Stimulated activated CD4-positive, alpha-beta T cell treated with anti-CD3 and anti-CD28 coated beads, Interleukin-1b, Interleukin-23, amount 100 ng/mL, for 4 hours (primary cell): ENCODE data around the gene PRICKLE1.

Experiments used
- DNase-seq, 2 donors: peaks; one replicate each; pipeline ENCODE4 v3.0.0-alpha.2; 2020; ENCODE audit warnings: low read depth in 2 of 2

The PRICKLE1 gene

DNA sequence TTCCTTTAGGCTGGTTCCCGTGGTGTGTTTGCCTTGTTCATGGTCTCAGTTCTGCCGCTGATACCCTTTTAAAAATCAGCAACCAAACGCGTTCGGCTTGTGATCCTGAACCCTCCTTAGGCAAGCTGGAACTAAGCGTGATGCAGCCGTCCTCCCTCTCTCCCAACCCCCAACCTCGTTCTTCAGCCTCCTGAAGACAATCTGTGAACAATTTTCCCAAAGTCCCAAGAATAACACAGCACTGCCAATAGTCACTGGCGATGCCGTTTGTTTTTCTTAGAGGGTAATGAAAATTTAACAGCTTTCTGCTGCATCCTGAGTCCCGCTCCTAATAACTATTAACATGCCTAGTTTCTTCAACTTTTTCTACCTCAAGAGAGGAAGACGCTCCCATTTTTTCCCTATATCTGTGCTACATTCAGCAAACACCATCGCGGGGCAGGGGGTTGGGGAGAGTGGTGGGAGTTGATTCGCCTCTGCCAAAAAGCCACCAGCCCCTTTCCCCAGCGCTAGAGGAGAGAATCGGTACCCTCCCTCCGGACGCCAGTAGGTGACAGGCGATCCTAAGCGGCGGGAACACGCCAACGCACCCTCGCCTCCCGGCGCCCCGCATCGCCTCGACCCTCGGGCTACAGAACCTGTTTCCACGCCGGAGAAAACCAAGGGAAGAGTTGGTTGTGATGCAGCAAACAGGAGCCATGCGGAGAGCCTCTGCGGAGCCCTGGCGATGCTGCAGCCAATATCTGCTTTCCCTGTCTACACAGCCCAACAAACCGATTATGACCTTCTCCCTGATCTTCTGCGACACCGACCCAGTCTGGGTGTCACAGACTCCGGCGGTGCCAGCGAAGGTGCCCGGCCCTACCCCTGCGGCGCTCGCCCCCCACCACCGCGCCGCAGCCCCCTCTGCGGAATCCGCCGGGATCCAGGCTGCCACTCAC, 752 bp downstream of the PRICKLE1 start:
- DNase-seq = no peak

DNA sequence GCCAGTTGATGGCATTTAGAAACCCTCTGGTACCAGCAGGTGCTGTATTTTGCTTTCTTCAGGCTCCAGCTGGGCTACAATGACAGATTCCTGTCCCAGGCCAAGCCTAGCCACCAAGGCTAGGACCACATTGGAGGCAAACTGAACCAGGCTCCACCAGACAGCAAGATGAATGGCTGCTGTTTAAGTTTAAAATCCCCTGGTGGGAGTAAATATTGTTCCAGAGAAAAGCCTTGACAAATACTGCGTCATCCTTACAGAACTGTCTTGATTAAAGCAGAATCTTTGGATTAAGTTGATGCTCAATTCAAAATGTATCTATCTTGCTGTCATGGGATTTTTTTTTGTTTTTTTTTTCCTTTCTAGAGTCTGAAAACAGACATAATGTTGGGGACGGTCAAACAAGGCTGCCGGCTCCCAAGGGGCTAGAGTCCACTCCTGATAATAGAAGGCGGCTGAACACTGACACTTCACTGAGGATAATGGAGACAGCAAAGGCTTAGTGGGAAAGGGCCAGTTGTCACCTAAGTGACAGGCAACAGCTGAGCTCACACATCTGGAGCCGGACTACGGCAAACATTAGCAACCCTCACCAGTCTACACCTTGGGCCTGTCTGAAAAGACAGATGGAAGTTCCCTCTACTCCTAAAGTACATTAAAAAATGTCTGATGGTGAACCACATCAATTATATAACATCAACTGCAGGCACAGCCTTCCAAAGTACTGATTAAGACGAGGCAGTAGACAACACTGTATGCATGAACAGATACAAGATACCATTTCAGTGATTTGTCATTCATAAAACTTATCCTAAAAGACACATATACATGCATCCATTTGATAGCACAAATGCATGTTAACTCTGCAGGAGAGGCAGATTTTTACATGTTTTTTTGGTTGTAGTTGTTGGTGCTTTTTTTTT, 1.7 kb downstream of the PRICKLE1 start:
- DNase-seq = no peak

DNA sequence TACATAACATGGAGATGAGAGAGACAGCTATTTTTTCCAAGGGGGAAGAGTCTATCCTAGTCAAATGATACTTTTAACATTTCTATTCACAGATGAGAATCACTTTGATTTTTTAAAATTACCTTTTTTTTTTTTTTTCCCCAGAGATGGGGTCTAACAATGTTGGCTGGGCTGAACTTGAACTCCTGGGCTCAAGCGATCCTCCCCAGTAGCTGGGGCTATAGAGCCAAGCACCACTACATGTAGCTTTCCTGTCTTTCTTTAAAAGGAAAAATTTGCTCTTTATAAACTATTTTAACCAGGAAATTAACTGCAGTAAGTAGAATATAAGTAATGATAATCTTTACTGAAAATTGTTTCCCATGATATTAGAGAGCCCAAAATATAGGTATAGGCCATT, 3.3 kb downstream of the PRICKLE1 start:
- DNase-seq = no peak

DNA sequence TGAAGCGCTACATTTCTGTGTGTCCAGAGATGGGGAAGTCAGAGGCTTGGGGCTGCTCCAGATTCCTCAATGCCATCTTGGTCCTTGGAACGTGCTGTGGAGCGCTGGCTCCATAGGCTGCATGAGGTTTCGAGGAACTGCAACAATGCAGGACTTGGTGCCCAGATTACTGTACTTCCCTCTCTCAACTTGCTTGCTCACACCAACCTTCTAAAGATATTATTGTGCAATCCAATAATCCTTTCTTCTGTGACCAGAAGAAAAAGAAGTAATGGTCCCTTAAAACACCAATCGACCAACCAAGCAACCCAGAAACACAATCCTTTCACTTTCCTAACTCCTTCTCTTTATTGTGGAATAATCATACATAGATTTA, 3.7 kb downstream of the PRICKLE1 start:
- DNase-seq = no peak

DNA sequence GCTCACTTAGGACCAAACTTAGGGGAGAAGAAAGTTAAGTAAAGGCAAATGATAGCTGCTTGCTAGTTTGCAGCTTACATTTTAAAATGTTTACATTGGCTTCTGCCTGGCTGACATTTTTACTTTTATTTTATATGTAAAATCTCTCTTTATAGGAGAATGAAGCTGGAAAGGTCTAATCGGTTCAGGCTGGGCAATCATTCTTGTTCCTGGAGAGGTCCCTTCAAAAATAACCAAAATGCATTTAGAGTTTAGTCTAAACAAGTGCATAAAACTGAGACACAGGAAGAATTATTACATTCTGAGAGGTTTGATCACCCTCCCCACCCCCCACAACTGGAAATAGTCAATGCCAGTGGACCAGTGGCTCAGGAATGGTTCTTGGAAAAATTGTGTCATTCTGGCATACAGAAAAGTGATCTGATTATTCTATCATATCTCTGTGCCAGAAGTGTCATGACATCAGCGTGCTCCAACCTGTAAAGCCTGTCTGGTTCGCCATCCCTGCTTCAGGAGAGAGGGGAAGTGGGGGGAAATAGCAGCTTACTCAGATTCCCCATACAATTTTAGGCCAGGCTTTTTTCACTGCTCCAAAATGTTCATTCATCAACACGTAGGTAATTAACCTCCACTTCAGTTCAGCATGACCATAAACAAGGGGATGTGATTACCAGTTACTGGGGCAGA, 4.2 kb downstream of the PRICKLE1 start:
- DNase-seq = no peak

DNA sequence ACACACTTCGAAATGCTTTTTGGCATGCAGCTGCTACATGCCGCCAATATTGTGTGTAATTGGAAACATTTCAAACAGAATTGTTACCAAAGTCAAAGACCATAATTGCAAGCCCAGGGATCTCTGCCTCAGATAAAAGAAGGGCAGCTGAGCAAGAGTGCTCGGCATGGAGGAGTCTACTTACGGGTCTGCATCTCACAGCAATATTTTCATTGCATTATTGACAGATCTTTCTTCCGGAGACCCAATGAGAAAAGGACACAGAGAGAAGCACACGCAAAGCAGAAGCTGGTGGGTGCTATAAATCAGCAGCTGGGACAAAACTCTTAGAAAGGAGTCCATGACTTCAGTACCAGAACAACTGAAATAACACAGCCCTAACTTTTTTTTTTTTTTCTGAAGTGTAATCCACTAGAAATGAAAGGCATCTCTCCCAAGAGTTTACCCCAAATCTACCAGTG, 4.9 kb downstream of the PRICKLE1 start:
- DNase-seq = no peak

DNA sequence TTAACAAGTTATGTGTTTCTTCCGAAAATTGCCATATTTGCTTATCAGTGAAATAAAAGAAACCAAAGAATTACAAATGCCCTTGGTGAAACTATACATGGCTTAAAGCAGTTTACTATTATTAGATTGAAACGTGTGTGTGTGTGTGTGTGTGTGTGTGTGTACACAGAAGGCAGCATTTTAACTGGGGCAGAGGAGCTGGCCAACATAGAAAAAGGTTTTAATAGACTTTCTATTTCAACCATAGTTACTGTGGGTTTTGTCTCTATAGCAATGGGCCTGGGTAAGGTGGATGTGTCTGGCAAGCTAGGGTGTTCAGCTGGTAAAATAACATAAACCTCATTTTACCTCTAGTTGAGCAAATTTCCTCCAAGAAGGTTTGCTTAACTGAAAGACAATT, 6.5 kb downstream of the PRICKLE1 start:
- no peak for DNase-seq

DNA sequence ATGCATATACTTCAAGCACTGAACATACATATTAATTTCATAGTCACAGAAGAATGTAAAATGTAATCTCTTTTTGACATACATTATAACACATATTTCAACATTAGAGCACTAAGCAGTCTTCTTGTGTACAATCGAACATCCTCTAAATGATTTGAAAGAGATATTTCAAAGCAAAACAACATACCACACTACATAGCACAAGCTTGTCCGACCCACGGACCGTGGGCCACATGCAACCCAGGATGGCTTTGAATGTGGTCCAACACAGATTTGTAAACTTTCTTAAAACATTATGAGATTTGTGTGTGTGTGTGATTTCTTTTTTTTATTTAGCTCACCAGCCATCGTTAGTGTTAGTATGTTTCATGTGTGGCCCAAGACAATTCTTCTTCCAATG, 7.0 kb downstream of the PRICKLE1 start:
- DNase-seq = no peak

DNA sequence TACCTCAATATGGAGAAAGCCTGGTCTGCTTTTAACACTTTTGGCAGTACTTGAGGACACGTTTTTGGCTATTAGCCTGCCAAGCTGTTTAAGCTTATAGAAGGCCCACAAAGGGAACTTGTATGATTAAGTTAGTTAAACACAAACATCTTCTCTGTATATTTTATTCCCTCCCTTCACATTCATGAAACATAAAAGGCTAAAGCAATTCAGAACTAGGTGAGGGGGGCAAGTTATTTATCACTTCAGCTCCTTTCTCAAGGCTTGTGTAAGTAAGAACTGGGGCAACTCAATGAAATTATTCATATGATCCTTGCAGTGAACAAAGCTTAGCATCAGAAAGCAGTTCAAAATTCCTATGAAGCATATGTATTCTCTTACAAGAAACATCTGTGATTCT, 7.5 kb downstream of the PRICKLE1 start:
- DNase-seq = no peak

DNA sequence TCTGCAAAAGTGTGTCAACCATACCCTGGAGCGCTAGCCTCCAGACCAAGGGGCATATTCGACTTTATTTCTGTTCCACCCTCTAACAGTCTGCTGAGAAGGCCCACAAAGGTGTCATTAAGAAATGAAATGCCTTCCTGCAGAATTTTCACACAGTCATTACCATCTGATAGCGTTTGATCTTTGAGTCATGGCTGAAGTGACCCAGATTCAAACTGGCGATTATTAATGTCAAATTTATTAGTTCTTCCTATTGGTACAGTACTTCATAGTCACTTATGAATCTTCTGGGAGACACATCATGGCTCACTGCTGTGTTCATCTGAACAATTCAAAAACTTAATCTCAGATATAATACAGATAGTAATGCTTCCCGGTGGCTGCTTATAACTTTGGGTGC, 13.2 kb downstream of the PRICKLE1 start:
- no peak for DNase-seq

DNA sequence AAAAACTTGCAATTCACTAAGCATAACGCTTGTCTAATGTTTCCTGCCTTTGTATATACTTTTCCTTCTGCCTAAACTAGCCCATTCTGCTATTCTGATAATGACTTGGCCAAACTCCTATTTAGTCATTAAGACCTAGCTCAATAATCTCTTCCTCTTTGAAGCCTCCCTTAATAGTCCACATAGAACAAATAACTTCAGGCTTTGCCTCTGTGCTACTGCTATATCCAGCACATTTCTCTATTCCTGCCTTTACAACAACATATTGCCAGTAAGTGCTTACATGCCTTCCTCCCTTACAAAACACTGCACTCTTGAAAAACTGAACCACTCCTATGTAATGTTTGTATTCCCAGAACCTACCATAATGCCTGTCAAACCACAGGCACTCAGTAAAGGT, 13.8 kb downstream of the PRICKLE1 start:
- DNase-seq = no peak

DNA sequence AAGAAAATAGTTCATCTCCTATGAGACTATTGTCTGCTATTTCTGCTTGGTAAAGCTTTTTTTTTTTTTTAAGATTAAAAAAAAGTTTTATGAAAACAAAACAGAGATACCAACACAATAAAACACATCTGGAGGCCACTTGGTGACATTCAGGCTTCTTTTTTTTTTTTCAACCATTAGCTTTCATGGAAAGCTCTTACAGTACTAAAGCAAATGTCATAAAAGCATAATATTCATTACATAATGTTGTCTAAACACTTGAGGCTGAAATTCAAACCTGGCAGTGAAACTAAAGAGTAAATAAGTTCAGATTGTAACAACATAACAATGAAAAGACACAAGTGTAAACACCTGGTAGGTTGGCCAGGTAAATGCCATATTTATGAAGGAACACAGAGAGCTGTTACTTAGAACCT, 14.7 kb downstream of the PRICKLE1 start:
- no peak for DNase-seq

DNA sequence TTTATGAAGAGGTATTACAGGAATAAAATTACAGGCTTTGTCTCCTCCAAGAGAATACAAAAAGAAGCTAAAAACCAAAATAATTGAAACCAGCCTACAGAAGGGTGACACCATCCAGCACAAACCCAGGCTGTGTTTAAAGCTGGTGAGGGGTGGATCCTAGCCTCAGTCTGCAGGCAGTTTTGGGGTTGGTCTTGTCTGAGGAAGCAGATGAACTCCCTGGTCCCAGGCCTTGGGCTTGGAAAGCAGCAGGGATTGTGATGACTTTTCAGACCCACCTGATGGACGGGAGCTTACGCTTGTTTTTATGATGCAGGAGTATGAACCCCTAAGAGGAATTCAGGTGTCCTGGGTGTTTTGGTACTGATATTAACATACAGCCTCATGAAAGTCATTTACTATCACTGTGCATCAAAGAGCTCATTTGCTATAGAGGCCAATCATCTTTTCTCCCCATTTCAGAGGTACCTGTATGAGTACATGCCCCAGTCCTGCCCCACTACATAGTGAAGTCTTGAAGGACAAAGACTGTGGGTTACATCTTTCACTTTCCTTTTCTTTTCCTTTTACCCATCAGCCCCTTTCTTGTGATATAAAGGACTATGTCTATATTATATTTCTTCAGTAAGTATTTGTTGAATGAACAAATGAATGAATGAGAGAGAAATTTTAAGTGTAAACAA, 18.1 kb downstream of the PRICKLE1 start:
- DNase-seq = no peak

DNA sequence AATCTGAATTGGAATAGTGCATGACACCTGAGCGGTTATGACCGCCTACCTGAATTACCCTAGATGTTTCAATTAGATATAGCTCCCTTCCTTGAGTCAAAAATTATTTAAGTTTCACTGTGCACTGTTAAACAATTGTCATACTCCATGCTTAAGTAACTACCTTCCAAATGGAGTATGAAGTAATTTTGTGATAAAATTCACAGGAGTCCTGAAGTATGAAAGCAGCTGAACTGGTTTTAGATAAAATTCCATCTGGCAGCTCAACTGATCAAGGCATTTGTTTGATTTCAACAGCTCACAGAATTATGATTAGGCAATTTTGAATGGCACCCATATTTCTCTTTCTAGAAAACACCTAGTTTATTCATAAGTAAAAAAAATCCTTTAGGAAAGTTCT, 19.5 kb downstream of the PRICKLE1 start:
- DNase-seq = no peak

DNA sequence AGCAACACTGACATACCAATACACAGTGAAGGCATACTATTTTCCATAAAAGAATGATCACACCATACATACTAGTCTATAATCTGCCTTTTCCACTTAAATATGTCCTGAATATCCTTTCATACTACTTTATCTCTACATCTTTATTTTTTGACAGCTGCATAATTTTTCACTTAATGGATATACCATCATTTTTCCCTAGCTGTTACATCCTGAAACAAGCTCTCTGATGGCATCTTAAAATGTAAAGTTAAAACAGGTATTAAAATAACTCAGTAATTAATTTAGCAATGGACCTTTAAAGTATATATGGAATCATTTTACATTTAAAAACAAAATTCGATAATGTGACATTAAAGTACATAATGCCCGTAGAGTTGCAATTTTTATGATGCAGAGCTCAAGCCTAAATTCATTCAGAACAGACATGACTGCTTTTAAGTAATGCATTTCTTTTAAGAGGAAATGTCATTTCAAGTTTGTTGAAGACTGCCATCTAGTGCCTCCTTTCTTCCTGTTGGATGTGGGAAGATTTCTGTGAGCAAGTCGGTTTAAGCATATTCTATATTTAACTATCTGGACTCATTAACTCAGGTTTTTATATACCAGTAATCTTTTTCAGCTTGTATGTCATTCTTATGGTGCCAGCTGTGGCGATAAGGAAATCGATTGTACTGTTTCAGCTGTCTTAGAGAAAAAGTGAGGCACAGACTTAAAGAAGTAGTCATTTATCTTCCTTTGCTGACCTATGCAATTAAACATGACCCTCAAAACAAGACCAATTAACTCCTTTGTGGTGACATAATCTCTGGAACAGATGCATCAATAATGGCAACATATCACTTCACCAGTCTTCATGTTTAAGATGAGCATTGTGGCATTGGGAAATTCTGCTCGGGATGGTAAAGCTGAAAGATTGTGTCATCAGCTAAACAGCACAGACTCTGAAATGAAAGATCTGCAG, 20.3 kb downstream of the PRICKLE1 start:
- DNase-seq = no peak

DNA sequence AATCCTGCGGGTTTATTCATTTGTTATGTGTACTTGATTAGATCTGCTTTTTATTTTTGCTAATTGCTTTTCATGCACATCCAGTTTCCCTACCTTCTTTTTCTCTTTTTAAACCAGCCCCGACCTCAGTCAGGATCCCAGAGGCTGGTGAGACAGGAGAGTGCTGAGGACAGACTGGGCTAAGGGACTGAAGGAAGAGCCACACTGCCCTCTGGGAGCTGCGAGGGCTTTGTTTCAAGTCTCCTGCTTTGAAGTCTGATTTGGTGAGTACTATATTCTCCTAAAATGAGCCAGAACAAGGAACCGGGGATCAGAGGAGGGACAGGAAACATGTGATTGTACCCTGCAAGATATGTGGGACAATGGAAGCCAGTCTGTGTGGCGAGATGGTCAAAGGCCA, 23.9 kb downstream of the PRICKLE1 start:
- DNase-seq = no peak

DNA sequence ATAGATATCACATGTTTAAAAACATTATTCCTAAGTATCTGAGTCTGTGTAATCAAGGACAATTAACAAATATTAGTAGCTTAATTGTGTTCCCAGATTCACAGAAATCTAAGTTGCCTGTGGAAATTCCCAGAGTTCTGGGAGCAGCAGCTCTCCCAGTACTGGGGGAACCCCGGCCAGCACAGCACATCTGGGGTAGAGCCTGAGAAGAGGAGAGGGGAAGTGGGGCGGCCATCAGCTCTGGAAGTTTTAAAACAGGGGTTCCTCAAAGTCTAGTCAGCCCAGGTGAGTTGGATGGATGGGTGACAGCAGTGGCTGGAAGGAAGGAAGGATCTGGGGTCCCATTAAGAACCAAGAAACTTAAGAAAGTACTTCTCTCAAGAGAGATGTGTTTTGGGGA, 24.6 kb downstream of the PRICKLE1 start:
- no peak for DNase-seq

DNA sequence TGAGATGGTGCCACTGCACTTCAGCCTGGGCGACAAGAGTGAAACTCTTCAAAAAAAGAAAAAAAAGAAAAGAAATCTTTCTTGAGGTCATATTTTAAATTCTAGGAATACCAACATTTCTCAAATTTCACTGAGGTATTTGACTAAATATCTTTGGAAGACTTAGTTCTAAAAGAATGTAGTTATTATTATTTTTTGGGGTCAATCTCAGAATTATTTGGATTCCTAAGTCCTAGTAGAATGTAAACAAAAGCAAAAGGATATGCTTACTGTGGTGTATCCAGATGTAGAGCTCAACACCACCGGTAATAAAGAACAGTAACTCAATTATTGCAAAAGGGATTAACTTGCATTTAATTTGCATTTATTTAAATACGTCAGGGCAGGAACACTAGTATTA, 25.0 kb downstream of the PRICKLE1 start:
- DNase-seq = no peak

DNA sequence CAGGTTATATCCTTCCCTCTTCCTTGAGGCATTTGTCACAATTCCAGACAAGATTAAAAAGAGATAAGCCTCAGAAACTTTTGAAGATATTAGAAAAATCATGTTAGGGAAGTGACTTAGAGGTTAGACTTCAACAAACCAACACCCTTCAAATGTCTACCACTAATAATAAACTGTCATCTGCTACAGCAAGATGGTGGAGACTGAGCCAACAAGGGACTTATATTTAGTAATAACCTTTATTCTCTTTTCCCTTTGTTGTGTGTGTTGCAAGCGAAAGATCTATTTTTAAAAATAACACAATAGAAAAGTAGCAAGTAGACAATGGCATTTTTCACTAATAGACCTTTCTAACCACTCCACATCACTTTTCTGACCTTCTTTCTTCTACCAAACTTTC, 28.6 kb downstream of the PRICKLE1 start:
- DNase-seq = no peak

DNA sequence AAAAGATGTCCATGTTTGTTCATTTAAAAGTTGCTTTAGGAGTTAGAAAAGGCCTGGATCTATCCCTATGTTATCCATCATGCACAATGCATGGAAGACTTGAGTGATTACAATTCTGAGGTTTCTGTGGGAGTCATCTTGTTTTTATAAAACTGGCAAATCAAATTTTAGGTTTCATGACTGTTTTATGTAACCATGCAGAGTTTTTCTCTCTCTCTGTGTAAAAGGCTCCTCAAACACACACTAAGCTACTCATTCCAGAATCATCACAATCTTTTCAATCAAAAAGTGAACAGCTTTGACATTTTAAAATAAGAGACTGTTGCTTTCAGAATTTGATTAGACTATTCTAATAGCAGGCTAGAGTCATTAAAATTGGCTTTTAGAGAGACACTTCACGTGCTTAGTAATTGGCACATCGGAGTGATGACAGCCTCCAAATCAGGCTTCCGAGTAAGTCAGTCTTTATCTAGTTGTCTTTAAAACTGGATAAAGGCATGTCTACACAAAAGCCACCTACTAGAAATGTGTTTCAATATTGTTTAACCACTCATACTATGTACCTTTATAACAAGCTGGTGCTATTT, 31.9 kb downstream of the PRICKLE1 start:
- DNase-seq = no peak
